NOMO-1 (cell line): ENCODE results near the gene TSHZ2.
"Not testable (repeated sequence)": the region's sequence is repeated elsewhere in the genome, so short reads cannot be mapped to it uniquely, and the experiment has no call there.

Experiments
- DNase-seq, 2 experiments: peaks; one replicate each; lab custom pipeline; 2025; ENCODE audit not compliant: unreplicated experiment in 2 of 2; lab: John Stamatoyannopoulos, UW

TSHZ2 gene

GRCh38 chr20:53395188-53395923 is 423.2 kb downstream of the TSHZ2 start:
- DNase-seq = no peak

- DNase-seq = no peak
These were observed 426.9 kb downstream of the TSHZ2 start for GRCh38 chr20:53399083-53399482.

GRCh38 chr20:53399592-53400335 is 427.6 kb downstream of the TSHZ2 start:
- DNase-seq = no peak

- no peak for DNase-seq
These were observed 430.3 kb downstream of the TSHZ2 start for GRCh38 chr20:53402233-53403005.

GRCh38 chr20:53403029-53403428 is 430.9 kb downstream of the TSHZ2 start:
- no peak for DNase-seq

- peak; percentile 75 to 92 for DNase-seq
These were observed 433.0 kb downstream of the TSHZ2 start for GRCh38 chr20:53405139-53405538.

GRCh38 chr20:53406580-53406979 is 434.4 kb downstream of the TSHZ2 start:
- no peak for DNase-seq

GRCh38 chr20:53408691-53409446 is 436.7 kb downstream of the TSHZ2 start:
- DNase-seq = peak; percentile 58 to 78

- DNase-seq = no peak
These were observed 437.2 kb downstream of the TSHZ2 start for GRCh38 chr20:53409447-53409717.

GRCh38 chr20:53411129-53411528 is 439.0 kb downstream of the TSHZ2 start:
- DNase-seq = no peak

GRCh38 chr20:53411891-53412290 is 439.7 kb downstream of the TSHZ2 start:
- no peak for DNase-seq

GRCh38 chr20:53412577-53413185 is 440.5 kb downstream of the TSHZ2 start:
- no peak for DNase-seq

GRCh38 chr20:53413186-53413631 is 441.1 kb downstream of the TSHZ2 start:
- no peak for DNase-seq

GRCh38 chr20:53413845-53414244 is 441.7 kb downstream of the TSHZ2 start:
- DNase-seq = not testable (repeated sequence)

- DNase-seq = no peak
These were observed 447.7 kb downstream of the TSHZ2 start for GRCh38 chr20:53419693-53420460.

- no peak for DNase-seq
These were observed 449.2 kb downstream of the TSHZ2 start for GRCh38 chr20:53421343-53421742.

- DNase-seq = no peak
These were observed 449.9 kb downstream of the TSHZ2 start for GRCh38 chr20:53422039-53422438.

GRCh38 chr20:53423587-53424146 is 451.5 kb downstream of the TSHZ2 start:
- no peak for DNase-seq

GRCh38 chr20:53425481-53425880 is 453.3 kb downstream of the TSHZ2 start:
- DNase-seq = no peak
